NCI-H2196 (cell line): Measurements from ENCODE around the gene DEDD.

Source experiments
- DNase-seq: peaks from one replicate; lab custom pipeline; 2025; ENCODE audit not compliant: unreplicated experiment; lab: John Stamatoyannopoulos, UW

DEDD gene

GRCh38 chr1:161095230-161095629 lies 37.2 kb downstream of the DEDD start:
- no peak for DNase-seq

GRCh38 chr1:161094481-161094880 lies 38.0 kb downstream of the DEDD start:
- no peak for DNase-seq

GRCh38 chr1:161092621-161093028 lies 39.8 kb downstream of the DEDD start:
- no peak for DNase-seq

GRCh38 chr1:161091796-161092507 lies 40.5 kb downstream of the DEDD start:
- DNase-seq = no peak

- DNase-seq = no peak
These were observed 41.4 kb downstream of the DEDD start for GRCh38 chr1:161091093-161091492.

- no peak for DNase-seq
These were observed 41.9 kb downstream of the DEDD start for GRCh38 chr1:161090617-161091016.

GRCh38 chr1:161089938-161090337 lies 42.5 kb downstream of the DEDD start:
- no peak for DNase-seq

- peak; percentile 16 for DNase-seq
These were observed 43.1 kb downstream of the DEDD start, which contains the start of gene NECTIN4 for GRCh38 chr1:161089251-161089924. TSS of gene NECTIN4 (minus strand) at chr1:161089558. CDS start at chr1:161089296, 262 bp downstream.

GRCh38 chr1:161088587-161089110 lies 43.8 kb downstream of the DEDD start:
- no peak for DNase-seq

- DNase-seq = no peak
These were observed 46.0 kb downstream of the DEDD start for GRCh38 chr1:161086457-161086856.

GRCh38 chr1:161085165-161085564 lies 47.3 kb downstream of the DEDD start:
- no peak for DNase-seq

GRCh38 chr1:161084597-161084988 lies 47.9 kb downstream of the DEDD start:
- DNase-seq = no peak

GRCh38 chr1:161083748-161084596 lies 48.5 kb downstream of the DEDD start:
- no peak for DNase-seq

- DNase-seq = peak; percentile 74
These were observed 49.3 kb downstream of the DEDD start for GRCh38 chr1:161082996-161083747.

- no peak for DNase-seq
These were observed 50.0 kb downstream of the DEDD start for GRCh38 chr1:161082483-161082882.

- DNase-seq = no peak
These were observed 50.9 kb downstream of the DEDD start for GRCh38 chr1:161081519-161081918.

- DNase-seq = no peak
These were observed 51.7 kb downstream of the DEDD start for GRCh38 chr1:161080441-161081405.

- no peak for DNase-seq
These were observed 52.9 kb downstream of the DEDD start for GRCh38 chr1:161079436-161080110.

GRCh38 chr1:161077426-161077825 lies 55.0 kb downstream of the DEDD start:
- no peak for DNase-seq
